HepG2 (cell line): ENCODE results near the gene TMEM61. TPM values are rescaled to one million over a fixed set of nuclear protein-coding genes. Genes with fewer than 3 reads are reported as not detected.

Source experiments
- ARID2 ChIP-seq: sonication (generic); formaldehyde crosslinking; IDR thresholded peaks from 2 replicates; pipeline ENCODE4 v1.8.1; 2022; ENCODE audit warnings: mild to moderate bottlenecking, missing genetic modification reagents, borderline replicate concordance
- ATF7 ChIP-seq, 2 experiments: fragments of 450-650 bp in 1 of 2; sonication (generic) in 1 of 2; formaldehyde crosslinking in 1 of 2; IDR thresholded peaks; 2 replicates each; pipeline versions ENCODE4 v1.4.0 to v1.6.1; 2016 to 2020; ENCODE audit warnings: antibody characterized with exemption in 1 of 2, mild to moderate bottlenecking in 1 of 2, missing genetic modification reagents in 1 of 2
- CHD2 ChIP-seq: IDR thresholded peaks from 2 replicates; pipeline ENCODE4 v1.6.1; 2011; ENCODE audit warnings: low read depth, low read length, improper control_type of control experiment
- CHD4 ChIP-seq: fragments of 200-600 bp; sonication (generic); IDR thresholded peaks from 2 replicates; pipeline ENCODE4 v1.7.0; 2017; ENCODE audit warnings: mild to moderate bottlenecking, low read length, borderline replicate concordance
- HDAC1 ChIP-seq: sonication (generic); formaldehyde crosslinking; IDR thresholded peaks from 2 replicates; pipeline ENCODE4 v1.5.1; 2020; ENCODE audit warnings: mild to moderate bottlenecking, missing genetic modification reagents
- ISL2 ChIP-seq: sonication (generic); formaldehyde crosslinking; IDR thresholded peaks from 2 replicates; pipeline ENCODE4 v1.5.0; 2020; ENCODE audit warnings: missing genetic modification reagents
- KLF11 ChIP-seq: IDR thresholded peaks from 2 replicates; pipeline ENCODE4 v1.6.1; 2016; ENCODE audit warnings: missing compliant biosample characterization
- KLF15 ChIP-seq: sonication (generic); formaldehyde crosslinking; IDR thresholded peaks from 2 replicates; pipeline ENCODE4 v1.8.1; 2023; ENCODE audit warnings: borderline replicate concordance, mild to moderate bottlenecking, inconsistent platforms, missing genetic modification reagents, mixed read lengths
- MLLT10 ChIP-seq: sonication (generic); formaldehyde crosslinking; IDR thresholded peaks from 2 replicates; pipeline ENCODE4 v1.4.0; 2020; ENCODE audit warnings: missing genetic modification reagents
- NFKB2 ChIP-seq: sonication (generic); formaldehyde crosslinking; IDR thresholded peaks from 2 replicates; pipeline ENCODE4 v1.4.0; 2020; ENCODE audit warnings: missing genetic modification reagents, borderline replicate concordance
- PPARG ChIP-seq: conservative IDR thresholded peaks from 2 replicates; pipeline ENCODE4 v1.6.1; 2016; ENCODE audit warnings: missing biosample characterization, missing genetic modification reagents
- SMC3 ChIP-seq: IDR thresholded peaks from 2 replicates; pipeline ENCODE4 v1.6.1; 2011; ENCODE audit warnings: low read length, improper control_type of control experiment
- TAF15 ChIP-seq: fragments of 200-400 bp; formaldehyde crosslinking; IDR thresholded peaks from one replicate; pipeline ENCODE4 v1.6.1; 2018; ENCODE audit warnings: mild to moderate bottlenecking, low read depth, low read length; ENCODE audit not compliant: poor library complexity, severe bottlenecking
- TBX2 ChIP-seq: sonication (generic); formaldehyde crosslinking; IDR thresholded peaks from 2 replicates; pipeline ENCODE4 v1.5.0; 2020; ENCODE audit warnings: missing genetic modification reagents, mild to moderate bottlenecking, borderline replicate concordance
- ZC3H13 ChIP-seq: sonication (generic); formaldehyde crosslinking; IDR thresholded peaks from 2 replicates; pipeline ENCODE4 v1.8.1; 2023; ENCODE audit warnings: mild to moderate bottlenecking, missing genetic modification reagents, moderate library complexity
- ZMYM3 ChIP-seq: sonication (generic); formaldehyde crosslinking; IDR thresholded peaks from 2 replicates; pipeline ENCODE4 v1.5.1; 2020; ENCODE audit warnings: mild to moderate bottlenecking, missing genetic modification reagents
- ZNF10 ChIP-seq: sonication (generic); formaldehyde crosslinking; IDR thresholded peaks from 2 replicates; pipeline ENCODE4 v1.4.0; 2020; ENCODE audit warnings: mild to moderate bottlenecking, low read depth, missing genetic modification reagents, borderline replicate concordance
- ZNF124 ChIP-seq: sonication (generic); formaldehyde crosslinking; IDR thresholded peaks from 2 replicates; pipeline ENCODE4 v1.4.0; 2020; ENCODE audit warnings: missing genetic modification reagents
- ZNF264 ChIP-seq: sonication (generic); formaldehyde crosslinking; IDR thresholded peaks from 2 replicates; pipeline ENCODE4 v1.4.0; 2020; ENCODE audit warnings: missing genetic modification reagents
- ZNF274 ChIP-seq: sonication (generic); formaldehyde crosslinking; IDR thresholded peaks from 2 replicates; pipeline ENCODE4 v1.5.1; 2020; ENCODE audit warnings: mild to moderate bottlenecking, missing genetic modification reagents
- ZNF337 ChIP-seq: sonication (generic); formaldehyde crosslinking; IDR thresholded peaks from 2 replicates; pipeline ENCODE4 v1.5.1; 2020; ENCODE audit warnings: missing genetic modification reagents, low read depth, mild to moderate bottlenecking, borderline replicate concordance
- ZNF383 ChIP-seq: sonication (generic); formaldehyde crosslinking; IDR thresholded peaks from 2 replicates; pipeline ENCODE4 v1.4.0; 2020; ENCODE audit warnings: missing genetic modification reagents, mild to moderate bottlenecking, borderline replicate concordance
- ZNF557 ChIP-seq: sonication (generic); formaldehyde crosslinking; IDR thresholded peaks from 2 replicates; pipeline ENCODE4 v1.4.0; 2020; ENCODE audit warnings: missing genetic modification reagents
- polyA plus RNA-seq, 8 experiments: library from polyadenylated mRNA; depleted of rRNA in 3 of 8; stranded (reverse) in 7 of 8; unstranded in 1 of 8; fragments of >200 nt; fragmentation: Illumina TruSeq in 4 of 8; extraction: Trizol in 4 of 8; gene quantifications; 2 replicates each; pipeline versions ENCODE4 v1.2.1 to v1.2.3, GENCODE V29; 2011 to 2016; ENCODE audit warnings: low read depth in 4 of 8, missing spikeins in 1 of 8, mixed read lengths in 1 of 8; ENCODE audit not compliant: insufficient read depth in 1 of 8
- total RNA-seq, 5 experiments: library from RNA; depleted of rRNA; stranded (reverse); fragments of >200 nt; fragmentation: Illumina TruSeq; extraction: Trizol; gene quantifications; 2 replicates each; pipeline ENCODE4 v1.2.3, GENCODE V29; 2016; ENCODE audit warnings: low read depth in 1 of 5
- TF ChIP-seq, protein P1 (sequence below): sonication (generic); formaldehyde crosslinking; IDR thresholded peaks from 2 replicates; pipeline ENCODE4 v1.5.0; 2020; ENCODE audit warnings: missing genetic modification reagents, mild to moderate bottlenecking, borderline replicate concordance
- TF ChIP-seq, protein P2 (sequence below): sonication (generic); formaldehyde crosslinking; IDR thresholded peaks from 2 replicates; pipeline ENCODE4 v1.8.1; 2023; ENCODE audit warnings: missing genetic modification reagents, mild to moderate bottlenecking, borderline replicate concordance
- TF ChIP-seq, protein P3 (sequence below): sonication (generic); formaldehyde crosslinking; IDR thresholded peaks from 2 replicates; pipeline ENCODE4 v1.5.0; 2020; ENCODE audit warnings: missing genetic modification reagents
- TF ChIP-seq, protein P4 (sequence below): fragments of 450-650 bp; IDR thresholded peaks from 2 replicates; pipeline ENCODE4 v1.6.1; 2017; ENCODE audit warnings: mild to moderate bottlenecking

The TMEM61 gene
- total and polyA plus RNA-seq, 2 of the 13 experiments (the other 11 are each of a cell fraction or from before 2014, with no cell fraction given) = not detected

DNA sequence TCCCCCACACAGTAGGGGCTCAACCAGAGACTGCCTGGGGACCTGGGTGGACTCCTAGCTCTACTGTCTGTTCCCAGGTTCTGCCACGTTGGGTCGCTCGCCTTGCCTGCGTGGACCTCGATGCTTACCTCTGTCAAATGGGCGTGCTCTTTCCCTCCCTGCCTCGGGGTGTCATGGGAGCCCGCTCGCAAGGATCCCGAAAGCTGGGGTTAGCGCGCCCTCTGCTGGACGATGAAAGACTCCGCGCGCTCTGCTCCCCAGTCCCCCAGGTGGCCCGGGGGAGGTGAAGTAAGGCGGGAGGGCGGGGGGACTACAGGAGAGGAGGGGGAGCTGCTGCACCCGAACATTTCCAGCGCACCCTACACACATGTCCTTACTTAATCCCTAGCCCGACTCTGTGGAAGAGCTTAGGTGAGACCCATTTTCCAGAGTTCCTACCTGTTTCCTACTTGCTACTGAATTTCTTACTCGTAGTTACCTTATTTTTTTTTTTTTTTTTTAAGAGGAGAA is 16.0 kb downstream of the TMEM61 start (continued):
- TF ChIP-seq, protein P1, sequence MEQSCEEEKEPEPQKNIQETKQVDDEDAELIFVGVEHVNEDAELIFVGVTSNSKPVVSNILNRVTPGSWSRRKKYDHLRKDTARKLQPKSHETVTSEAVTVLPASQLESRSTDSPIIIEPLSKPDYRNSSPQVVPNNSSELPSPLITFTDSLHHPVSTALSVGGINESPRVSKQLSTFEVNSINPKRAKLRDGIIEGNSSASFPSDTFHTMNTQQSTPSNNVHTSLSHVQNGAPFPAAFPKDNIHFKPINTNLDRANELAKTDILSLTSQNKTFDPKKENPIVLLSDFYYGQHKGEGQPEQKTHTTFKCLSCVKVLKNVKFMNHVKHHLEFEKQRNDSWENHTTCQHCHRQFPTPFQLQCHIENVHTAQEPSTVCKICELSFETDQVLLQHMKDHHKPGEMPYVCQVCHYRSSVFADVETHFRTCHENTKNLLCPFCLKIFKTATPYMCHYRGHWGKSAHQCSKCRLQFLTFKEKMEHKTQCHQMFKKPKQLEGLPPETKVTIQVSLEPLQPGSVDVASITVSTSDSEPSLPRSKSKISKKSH = no peak
- TF ChIP-seq ARID2 (no peak), ISL2 (CRISPR knock-in tag) (no peak), ZNF10 (CRISPR knock-in tag) (no peak), ZNF557 (CRISPR knock-in tag) (no peak), PPARG (CRISPR knock-in tag) (no peak), NFKB2 (no peak), CHD4 (peak; percentile 30; the same call in 1 of the 2 replicates), ZC3H13 (CRISPR knock-in tag) (no peak), ZNF337 (CRISPR knock-in tag) (no peak), MLLT10 (no peak), ZNF383 (CRISPR knock-in tag) (no peak), KLF11 (CRISPR knock-in tag) (no peak), TAF15 (no peak), ATF7 (IDR thresholded peaks at IDR 0.05) (no peak), ATF7 (CRISPR knock-in tag; IDR thresholded peaks at IDR 0.05) (no peak), ZNF274 (CRISPR knock-in tag) (peak; percentile 44; the same call in 1 of the 2 replicates), ZNF124 (CRISPR knock-in tag) (no peak), ZNF264 (CRISPR knock-in tag) (no peak), KLF15 (no peak), SMC3 (peak; percentile 39; the same call in 1 of the 2 replicates), TBX2 (CRISPR knock-in tag) (no peak), ZMYM3 (CRISPR knock-in tag) (peak; percentile 96), CHD2 (no peak), HDAC1 (CRISPR knock-in tag) (no peak)
- TF ChIP-seq, protein P2, sequence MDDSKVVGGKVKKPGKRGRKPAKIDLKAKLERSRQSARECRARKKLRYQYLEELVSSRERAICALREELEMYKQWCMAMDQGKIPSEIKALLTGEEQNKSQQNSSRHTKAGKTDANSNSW (CRISPR knock-in tag) = 0 out of 2 replicates have a peak, but pooled peaks have one; percentile 32
- TF ChIP-seq, protein P3, sequence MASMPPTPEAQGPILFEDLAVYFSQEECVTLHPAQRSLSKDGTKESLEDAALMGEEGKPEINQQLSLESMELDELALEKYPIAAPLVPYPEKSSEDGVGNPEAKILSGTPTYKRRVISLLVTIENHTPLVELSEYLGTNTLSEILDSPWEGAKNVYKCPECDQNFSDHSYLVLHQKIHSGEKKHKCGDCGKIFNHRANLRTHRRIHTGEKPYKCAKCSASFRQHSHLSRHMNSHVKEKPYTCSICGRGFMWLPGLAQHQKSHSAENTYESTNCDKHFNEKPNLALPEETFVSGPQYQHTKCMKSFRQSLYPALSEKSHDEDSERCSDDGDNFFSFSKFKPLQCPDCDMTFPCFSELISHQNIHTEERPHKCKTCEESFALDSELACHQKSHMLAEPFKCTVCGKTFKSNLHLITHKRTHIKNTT (CRISPR knock-in tag) = no peak
- TF ChIP-seq, protein P4, sequence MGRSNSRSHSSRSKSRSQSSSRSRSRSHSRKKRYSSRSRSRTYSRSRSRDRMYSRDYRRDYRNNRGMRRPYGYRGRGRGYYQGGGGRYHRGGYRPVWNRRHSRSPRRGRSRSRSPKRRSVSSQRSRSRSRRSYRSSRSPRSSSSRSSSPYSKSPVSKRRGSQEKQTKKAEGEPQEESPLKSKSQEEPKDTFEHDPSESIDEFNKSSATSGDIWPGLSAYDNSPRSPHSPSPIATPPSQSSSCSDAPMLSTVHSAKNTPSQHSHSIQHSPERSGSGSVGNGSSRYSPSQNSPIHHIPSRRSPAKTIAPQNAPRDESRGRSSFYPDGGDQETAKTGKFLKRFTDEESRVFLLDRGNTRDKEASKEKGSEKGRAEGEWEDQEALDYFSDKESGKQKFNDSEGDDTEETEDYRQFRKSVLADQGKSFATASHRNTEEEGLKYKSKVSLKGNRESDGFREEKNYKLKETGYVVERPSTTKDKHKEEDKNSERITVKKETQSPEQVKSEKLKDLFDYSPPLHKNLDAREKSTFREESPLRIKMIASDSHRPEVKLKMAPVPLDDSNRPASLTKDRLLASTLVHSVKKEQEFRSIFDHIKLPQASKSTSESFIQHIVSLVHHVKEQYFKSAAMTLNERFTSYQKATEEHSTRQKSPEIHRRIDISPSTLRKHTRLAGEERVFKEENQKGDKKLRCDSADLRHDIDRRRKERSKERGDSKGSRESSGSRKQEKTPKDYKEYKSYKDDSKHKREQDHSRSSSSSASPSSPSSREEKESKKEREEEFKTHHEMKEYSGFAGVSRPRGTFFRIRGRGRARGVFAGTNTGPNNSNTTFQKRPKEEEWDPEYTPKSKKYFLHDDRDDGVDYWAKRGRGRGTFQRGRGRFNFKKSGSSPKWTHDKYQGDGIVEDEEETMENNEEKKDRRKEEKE = no peak
